ENCODE data around the gene COL20A1.

COL20A1 gene

DNA sequence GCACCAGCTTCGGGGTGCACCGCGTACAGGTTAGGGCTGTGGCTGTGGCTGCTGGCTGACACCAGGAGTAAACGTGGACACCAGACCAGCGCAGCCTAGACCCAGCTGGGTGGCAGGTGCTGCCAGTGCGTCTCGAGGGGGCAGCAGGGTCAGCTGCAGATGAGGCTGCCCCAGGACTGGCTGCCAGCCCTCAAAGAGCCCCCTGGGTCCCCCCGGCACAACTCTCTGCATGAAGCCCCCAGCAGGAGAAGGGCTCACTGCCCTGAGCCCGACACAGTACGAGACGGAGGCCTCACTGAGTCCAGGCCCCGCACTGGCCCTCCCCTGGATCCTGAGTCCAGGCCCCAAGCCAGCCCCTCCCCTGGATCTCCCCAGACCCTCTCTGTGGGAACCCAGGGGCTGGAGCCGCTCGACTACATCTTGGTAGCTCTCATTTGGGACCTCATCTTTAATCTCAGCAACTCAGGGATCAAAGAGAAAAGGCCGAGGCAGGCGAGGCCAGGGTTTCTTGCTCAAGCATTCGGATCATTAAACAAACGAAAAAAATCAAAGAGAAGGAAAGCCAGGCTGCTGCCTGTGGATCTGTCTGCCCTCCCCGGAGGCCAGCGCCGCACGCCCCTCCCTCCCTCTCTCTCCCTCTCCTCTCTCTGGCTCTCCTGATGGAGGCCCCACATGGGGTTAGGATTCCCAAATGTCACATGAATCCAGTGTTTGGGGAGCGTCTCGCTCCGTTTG, 31.8 kb upstream of the COL20A1 start:
- no peak for DNase-seq (ENCODE audit: low spot score)

DNA sequence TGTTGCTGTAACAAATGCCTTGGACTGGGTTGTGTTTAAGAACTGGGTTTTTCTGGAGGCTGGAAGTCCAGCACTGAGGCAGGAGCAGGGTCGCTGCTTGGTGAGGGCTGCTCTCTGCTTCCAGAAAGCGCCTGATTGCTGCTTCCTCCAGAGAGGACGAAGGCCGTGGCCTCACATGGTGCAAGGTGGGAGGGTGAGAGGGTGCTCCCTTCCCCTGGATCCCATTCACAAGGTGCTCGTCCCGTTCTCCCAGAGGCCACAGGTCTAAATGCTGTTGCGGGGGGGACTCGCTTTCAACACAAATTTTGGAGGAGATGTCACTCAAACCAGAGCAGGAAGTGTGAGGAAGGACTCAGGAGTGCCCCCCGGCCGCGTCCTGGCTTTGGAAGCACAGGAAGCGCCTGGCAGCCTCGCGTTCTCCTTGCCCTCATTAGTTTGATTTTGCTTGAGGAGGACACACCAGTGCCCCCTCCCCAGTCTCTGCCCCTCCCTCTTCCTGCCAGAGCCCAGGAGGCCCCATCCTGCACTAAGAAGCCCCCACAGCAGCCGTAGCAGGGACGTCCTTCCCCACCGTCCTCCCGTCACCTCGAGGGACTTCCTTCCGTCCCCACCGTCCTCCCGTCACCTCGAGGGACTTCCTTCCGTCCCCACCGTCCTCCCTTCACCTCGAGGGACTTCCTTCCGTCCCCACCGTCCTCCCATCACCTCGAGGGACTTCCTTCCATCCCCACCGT, 31.0 kb upstream of the COL20A1 start:
- DNase-seq (ENCODE audit: low spot score): no peak

DNA sequence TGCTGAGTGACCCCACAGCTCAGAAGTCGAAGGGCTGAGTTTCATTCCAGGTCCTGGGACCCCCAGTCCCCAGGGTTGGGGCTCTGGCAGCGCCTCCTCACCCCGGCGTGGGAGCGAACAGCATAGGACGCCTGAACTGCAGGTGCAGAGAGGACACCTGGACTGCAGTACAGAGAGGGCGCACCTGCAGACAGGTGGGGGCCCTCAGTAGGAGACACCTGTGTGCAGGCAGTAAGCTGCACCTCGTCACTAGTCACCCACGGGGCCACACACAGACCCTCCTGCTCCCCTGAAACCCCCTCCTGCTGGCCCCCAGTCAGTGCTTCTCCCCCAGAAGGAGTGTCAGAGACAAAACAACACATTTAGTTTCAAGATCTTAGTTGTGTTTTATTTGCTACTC, 30.1 kb upstream of the COL20A1 start:
- DNase-seq (ENCODE audit: low spot score): no peak

DNA sequence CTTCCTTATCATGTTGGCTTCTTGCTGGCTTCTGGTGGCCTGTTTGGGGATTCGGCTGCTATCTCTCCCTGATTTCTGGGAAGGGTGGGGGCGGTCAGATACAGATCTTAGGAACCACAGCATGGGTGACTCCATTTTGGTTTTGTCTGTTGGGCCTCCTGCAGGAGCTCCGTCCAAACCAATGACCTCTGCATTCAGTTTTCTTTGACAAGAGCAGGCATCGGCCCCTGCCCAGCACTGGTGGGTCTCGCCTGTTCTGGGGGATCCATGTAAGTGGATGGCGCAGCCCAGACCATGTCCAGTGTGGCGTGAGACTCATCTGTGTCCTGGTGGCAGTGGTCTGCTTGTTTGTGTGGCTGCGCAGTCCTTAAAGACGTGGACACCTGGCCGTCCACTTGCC, 29.0 kb upstream of the COL20A1 start:
- DNase-seq (ENCODE audit: low spot score): no peak

DNA sequence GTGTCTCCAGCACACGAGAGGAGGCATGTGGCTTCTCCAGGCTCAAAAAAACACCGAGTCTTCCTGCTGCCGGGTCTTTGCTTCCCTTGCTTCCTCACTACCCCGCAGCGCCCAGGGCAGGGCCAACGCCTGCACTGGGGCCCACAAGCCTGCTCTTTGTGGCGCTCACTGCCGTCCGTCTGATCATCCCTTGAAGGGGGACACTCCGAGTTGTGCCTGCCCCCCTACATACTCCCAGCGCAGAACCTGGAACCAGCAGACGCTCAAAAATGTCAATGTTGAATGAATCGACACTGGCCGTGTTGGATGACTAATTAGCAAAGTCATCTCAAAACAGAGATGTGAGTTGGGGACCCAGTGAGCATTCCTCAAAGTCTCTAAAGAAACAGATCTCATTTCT, 28.5 kb upstream of the COL20A1 start:
- no peak for DNase-seq (ENCODE audit: low spot score)

DNA sequence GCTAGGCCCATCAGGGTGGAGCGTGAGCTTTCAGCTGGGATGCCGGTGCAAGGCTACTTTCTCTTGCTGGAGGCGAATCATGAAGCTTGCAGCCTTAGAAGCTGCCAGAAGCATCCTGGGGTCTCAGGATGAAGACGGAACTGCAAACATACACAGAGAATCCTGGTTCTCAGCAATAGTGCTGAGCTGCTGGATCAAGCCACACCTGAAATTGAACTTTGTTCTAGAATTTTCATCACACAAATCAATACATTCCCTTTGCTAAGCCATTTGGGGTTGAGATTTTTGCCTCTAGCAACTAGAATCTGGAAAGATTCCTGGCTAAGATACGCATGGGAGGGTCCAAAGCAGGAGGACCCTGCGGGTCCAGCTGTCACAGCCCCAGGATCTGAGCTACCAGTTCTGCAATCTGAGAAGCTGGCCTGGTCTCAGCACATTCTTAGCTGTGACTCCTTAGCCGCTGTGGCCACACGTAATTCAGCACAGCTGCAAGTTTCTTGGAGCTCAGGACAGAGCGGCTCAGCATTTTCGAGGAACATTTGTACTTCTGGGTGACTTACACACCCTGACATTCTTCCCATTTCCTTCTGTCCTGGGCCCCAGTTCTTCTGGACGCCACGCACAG, 27.0 kb upstream of the COL20A1 start:
- no peak for DNase-seq (ENCODE audit: low spot score)

DNA sequence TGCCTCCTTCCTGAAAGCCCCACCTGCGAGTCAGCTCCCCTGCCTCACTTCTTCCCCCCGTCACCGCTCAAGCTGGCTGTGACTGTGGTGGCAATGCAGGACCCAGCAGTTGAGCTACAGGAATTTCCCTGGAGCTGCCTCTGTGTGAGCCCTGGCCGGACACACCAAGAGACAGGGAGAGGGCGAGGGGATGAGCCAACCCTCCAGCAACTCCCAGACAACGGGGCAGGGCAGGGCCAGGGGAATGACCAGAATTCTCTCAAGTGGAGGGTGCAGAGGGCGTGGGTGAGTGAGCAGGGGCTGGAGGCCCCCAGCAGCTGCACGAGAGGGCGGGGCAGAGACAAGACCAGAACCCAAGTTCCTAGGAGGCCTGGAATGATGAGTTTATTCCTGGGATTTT, 25.3 kb upstream of the COL20A1 start:
- no peak for DNase-seq (ENCODE audit: low spot score)

DNA sequence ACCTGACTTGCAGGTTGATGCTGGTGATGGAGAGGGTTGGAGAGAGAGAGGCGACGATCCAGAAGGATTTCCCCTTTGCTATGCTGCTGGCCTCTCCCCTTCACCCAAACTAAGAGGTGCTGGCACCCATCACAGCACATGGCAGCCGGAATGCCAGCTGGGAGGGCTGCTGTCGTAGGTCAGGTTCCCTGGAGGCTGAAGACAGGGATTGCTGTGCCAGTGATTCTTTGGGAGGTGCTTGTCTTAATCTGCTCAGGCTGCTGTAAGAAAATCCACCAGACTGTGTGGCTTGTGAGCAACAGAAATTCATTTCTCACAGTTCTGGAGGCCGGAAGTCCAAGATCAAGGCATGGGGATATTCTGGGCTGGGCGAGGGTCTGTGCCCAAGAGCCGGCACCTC, 24.7 kb upstream of the COL20A1 start:
- DNase-seq (ENCODE audit: low spot score): no peak

DNA sequence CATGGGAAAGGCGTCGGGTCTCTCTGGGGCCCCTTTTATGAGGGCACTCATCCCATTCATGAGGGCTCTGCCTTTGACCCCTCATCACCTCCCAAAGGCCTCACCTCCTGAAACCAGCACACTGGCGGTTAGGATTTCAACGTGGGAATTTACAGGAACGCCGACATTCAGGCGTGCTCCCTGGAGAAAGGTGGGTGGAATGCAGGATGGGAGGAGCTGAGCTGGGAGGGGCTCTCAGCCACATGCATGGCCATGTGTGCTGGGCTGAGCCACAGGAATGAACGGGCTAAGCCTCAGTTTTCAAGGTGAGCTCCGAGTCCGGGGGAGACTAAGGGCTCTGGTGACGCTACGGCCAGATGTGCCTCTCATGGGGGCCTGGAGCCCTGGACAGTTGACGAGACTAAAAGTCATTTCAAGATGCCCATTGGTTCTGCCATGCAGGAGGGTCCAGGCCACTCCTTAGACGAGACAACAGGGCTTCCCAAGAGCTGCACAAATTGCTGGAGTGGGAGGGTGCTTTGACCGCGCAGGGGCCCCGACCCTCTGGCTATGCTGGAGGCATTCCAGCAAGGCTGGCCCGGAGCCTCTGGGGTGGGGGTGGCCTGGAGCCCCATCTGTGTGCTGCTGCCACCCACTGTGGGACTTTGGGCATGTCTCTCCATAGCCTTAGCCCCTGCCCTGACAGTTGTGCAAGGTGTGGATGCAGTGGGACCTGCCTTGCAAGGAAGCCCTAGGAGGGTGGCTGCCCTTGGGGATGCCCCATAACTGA, 24.1 kb upstream of the COL20A1 start:
- no peak for DNase-seq (ENCODE audit: low spot score)

DNA sequence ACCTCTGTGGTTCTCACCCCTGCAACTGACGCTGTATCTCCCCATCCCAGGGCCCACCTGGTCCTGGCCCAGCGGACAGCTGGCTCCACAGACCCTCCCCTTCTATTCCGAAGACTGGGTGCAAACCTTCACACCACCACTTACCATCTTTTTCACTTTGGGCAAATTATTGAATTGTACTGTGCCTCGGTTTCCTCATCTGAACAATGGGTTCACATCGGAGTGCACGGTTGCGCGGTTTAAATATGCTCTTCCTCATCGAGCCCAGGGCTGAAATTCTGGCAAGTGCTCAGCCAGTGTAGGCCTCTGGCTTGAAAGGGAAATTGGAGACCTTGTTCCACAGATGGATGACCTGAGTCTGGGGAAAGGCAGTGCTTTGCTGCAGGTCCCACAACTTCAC, 23.3 kb upstream of the COL20A1 start:
- no peak for DNase-seq (ENCODE audit: low spot score)

DNA sequence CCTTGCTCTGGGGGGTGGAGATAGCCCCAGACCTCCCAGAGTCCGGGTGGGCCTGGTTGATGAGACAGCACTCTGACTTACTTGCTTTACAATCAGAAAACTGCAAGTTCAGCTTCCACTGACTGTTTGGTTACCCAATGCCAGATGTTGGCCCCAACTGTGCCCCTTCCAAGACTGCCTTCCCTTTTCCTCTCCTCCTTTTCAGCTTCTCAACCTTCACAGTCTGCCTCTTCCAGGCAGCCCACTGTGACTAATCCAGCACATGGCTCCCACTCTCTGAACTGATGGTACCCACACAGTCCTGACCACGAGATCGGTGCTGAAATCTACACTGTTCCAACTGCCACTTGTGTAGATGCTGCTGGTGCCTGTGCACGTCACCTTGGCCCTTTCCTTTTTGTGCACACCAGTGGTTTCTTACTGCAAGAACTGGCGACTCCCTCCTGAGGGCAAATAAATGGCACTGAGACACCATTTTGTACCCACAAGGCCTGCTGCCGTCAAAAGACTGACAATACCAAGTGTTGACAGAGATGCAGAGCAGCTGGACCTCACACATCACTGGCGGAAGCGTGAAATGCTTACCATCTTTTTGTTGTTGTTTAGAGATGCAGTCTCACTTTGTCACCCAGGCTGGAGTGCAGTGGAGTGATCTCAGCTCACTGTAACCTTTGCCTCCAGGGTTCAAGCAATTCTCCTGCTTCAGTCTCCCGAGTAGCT, 22.2 kb upstream of the COL20A1 start:
- no peak for DNase-seq (ENCODE audit: low spot score)

DNA sequence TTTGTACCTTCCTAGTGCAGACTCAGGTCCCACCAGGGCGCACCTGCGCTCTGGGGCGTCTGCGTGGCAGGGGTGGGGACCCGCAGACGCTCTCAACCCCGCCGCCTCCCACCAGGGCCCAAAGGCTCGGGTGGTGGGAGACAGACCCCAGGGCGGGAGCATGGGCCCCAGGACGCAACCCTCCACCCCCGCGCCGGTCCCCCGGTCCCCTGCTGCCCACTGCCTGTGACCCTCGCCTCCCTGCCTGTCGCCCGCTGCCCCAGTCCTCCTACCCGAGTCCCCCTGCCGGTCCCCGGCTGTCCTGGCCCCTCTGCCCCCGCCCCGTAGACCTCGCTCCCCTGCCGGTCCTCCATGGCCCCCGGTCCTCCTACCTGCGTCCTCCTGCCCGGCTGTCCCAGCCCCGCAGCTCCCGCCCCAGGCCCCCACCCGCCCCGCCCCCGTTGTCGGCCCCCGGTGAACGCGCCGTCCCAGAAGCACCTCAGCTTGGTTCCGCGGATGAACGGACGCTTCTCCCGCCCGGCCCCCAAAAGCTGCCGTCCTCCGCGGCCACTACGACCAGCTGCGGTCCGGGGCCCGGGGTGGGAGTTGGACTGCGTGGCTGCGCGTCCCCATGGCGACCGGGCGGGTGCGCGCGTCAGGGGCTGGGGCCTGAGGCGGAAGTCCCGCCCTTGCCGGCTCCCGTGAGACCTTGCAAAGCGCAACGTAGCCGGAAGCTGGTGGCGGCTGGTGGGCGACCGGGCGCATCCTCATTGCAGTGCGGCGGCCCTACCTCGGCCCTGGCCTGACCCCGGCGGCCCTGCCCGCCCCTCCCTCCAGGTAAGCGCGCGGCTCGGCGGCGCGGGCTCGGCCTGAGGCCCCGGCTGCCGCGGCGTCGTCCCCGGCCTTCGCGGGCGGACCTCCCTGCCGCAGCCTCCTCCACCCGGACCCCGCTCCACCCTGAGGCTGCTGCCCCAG, 20.6 kb upstream of the COL20A1 start, which contains the start of gene ARFGAP1:
Gene ARFGAP1, plus strand, starts transcription at position 709 of the 954 bp plus-strand sequence. CDS start 2,768 bp downstream, outside the sequence.
- DNase-seq (ENCODE audit: low spot score): peak; percentile 82

DNA sequence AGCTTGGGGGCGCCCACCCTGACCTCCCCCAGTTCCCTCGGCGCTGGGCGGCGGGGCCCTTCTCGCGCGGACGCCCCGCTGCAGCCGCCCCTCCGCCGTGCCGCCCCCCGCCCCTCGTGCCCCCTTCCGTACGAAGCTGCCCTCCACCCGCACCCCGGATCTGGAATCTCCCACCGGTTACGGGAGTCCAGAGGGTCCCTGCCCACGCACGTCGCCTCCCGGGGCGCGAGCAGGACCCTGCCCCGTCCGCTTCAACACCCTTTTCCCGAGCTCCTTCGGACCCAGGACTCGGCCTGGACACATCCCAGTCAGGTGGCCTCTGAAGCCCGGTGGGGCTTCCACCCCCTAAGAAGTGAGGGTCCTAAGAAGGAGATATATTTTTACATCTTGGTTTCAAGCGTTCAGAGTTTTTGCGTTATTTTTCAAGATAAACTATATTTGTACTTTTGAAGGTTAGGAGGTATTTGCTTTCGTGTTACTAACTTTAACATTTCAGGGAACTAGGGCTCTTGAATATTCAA, 19.9 kb upstream of the COL20A1 start:
- DNase-seq (ENCODE audit: low spot score): no peak

DNA sequence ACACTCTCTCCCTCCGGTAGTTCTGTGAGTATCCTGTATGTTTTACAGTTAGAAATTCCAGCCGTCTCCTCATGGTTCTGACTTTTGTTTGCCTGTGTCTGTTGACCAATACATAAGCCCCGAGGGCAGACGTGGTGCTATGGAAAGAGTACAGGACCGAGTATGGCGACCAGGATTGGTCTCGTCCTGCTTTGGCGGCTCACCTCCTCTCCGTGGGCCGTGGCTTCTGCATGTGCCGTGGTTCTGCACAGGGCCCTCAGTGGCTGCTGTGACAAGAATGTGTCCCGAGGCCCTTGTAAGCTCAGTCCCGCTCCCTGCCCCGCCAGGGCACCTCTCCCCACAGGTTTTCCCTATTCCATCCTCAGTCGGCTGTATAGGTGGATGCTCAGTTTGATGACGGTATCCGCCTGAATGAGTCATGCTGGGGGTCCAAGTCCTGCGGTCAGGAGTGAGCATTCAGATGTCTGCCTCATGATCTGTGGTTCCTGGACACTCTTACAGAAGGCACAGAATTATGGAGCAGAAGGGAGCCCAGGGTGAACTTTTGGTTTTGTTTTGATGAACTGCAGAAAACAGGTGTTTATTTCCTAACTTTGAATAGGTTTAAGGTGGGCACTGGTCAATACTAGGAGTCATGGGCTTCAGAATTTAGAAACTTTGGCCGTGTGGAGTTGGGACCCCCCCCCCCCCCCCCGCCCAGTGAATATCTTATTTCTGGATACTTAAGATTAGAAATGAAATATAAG, 19.2 kb upstream of the COL20A1 start:
- peak; percentile 36 for DNase-seq (ENCODE audit: low spot score)

DNA sequence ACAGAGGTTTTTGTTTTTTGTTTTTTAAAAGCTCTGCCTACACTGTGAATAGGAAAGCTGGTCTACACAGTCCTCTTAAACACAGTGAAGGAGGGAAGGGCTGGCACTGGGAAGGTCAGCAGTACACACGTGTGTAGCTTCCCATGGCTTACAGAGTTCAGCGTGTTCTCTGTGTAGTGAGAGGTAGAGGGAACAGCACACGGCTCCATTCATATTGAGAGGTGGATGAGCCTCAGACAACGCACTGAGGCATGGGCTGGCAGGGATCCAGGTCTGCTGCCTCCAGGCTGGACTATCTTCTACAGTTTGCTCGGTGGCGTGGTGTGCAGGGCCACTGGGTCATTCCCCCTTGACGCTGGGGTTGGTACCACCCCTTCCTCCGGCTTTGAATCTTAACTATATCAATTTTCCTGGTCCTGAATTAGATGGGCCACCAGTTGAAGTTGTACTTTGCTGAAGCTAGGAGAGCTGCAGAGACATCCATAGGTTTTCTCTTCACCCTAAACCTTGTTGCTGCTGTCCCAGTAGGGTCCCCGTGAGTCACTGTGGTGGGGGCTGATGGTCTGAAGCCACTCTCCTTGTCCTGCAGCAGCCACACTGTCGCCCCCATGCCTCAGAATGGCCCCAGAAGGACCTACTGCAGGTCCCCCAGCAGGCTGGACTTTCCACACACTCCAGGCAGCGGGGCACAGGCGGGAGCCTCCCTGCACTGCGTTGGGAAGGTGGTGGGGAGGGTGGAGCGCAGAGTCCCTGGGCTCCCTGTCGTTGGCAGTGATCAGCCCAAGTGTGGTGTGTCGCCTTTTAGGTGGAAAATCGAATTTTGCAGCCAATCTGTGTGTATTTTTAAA, 18.4 kb upstream of the COL20A1 start:
- DNase-seq (ENCODE audit: low spot score): no peak

DNA sequence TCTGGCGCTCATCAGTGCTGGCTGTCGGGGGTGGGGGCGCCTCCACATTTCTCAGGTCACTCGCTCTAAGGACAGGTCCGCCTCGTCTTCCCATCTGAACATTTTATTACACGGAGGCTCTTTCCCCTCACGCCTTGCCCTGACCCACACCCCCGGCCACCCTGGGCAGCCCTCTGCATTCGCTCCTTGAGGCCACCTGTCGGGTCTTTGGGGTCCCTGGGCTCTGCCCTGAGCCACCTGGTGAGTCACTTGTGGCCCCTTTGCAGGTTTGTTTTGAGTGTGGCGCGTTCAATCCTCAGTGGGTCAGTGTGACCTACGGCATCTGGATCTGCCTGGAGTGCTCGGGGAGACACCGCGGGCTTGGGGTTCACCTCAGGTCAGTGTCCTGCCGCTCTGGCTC, 17.2 kb upstream of the COL20A1 start:
- no peak for DNase-seq (ENCODE audit: low spot score)

DNA sequence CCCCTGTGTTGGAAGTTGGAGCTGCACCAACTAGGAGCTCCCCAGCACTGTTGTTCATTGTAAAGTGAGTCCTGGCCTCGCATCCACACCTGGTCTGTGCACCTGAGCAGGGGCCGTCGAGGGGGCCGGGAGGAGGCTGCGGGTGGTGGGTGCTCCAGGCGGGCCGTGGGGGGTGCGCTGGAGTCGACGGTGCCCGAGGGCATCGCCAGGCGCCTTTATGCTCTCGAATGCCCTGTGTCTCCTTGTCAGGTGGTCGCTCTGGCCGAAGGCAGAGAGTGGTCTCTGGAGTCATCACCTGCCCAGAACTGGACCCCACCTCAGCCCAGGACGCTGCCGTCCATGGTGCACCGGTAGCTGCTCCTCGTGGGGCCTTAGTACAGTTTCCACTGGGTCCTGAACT, 16.0 kb upstream of the COL20A1 start:
- DNase-seq (ENCODE audit: low spot score): no peak

DNA sequence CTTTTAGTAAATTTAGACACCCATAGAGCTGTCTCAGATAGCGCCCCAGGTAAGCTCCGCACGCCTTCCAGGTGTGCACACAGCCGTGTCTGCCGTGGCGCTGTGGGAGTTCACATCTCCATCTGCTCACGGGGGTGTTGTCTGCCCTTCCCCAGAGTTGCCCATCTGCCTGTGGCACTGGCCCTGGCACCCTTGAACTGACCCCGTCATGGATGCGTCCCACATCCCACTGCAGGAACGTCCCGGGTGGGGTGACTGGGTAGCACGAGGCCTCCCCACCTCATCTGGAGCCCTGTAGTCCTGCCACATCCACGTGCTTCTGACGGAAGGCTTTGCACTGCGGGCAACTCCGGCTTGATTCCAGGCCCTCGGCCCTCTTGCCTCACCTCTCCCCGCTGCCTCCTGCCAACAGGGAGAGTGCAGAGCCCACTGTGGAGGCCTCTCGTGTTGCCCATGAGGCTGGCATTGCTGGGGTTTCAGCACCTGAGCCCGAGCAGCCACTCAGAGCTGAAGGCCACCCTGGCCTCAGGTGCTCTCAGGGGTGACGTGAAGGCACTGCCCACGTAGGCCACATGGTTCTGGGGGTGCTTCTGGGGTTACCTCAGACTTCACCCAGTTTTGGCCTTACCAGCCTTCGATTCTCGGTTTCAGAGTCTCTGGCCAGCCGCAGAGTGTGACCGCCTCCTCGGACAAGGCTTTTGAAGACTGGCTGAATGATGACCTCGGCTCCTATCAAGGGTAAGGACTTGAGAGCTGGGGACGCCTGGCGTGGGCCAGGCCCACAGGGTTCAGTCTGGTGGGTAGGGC, 15.3 kb upstream of the COL20A1 start:
- no peak for DNase-seq (ENCODE audit: low spot score)
